GM18951 (cell line): ENCODE data around the gene EFNA2.
A peak's percentile ranks its signal among the peaks of the same experiment; 100 is the strongest.

Experiments
- POLR2A ChIP-seq: IDR thresholded peaks from 4 replicates; pipeline ENCODE4 v1.6.1; 2011; ENCODE audit warnings: mild to moderate bottlenecking; ENCODE audit not compliant: insufficient read length, insufficient read depth; ENCODE audit errors: extremely low read depth
- in situ Hi-C: fragments of 300-500 bp; cut with MboI; formaldehyde crosslinking; loops from one replicate; pipeline ENCODE4 v1.12.0; 2022; ENCODE audit warnings: low sequenced_read_pairs, mixed read lengths, inconsistent platforms; ENCODE audit not compliant: unreplicated experiment

Gene EFNA2

GRCh38 chr19:1259876-1260748 lies 25.6 kb upstream of the EFNA2 start:
- no peak for TF ChIP-seq POLR2A
- in situ Hi-C loops: no loop called here

- in situ Hi-C loops: no loop called here
Measured at GRCh38 chr19:1260749-1261537, 24.7 kb upstream of the EFNA2 start.

GRCh38 chr19:1261538-1261797 lies 24.2 kb upstream of the EFNA2 start:
- in situ Hi-C loops: no loop called here
- no peak for TF ChIP-seq POLR2A

More at GRCh38 chr19:1260749-1261537, 24.7 kb upstream of the EFNA2 start:
- TF ChIP-seq POLR2A: peak; percentile 55

GRCh38 chr19:1261798-1262622 lies 23.7 kb upstream of the EFNA2 start:
- in situ Hi-C loops: no loop called here
- peak; percentile 1 for TF ChIP-seq POLR2A

GRCh38 chr19:1262623-1263123 lies 23.0 kb upstream of the EFNA2 start:
- in situ Hi-C loops: no loop called here
- TF ChIP-seq POLR2A: no peak

- no peak for TF ChIP-seq POLR2A
- in situ Hi-C loops: no loop called here
Measured at GRCh38 chr19:1263188-1263587, 22.5 kb upstream of the EFNA2 start.

- no peak for TF ChIP-seq POLR2A
- in situ Hi-C loops: no loop called here
Measured at GRCh38 chr19:1264801-1265614, 20.7 kb upstream of the EFNA2 start.

- in situ Hi-C loops: no loop called here
- no peak for TF ChIP-seq POLR2A
Measured at GRCh38 chr19:1265615-1266128, 20.0 kb upstream of the EFNA2 start.

GRCh38 chr19:1266129-1266915 lies 19.4 kb upstream of the EFNA2 start:
- in situ Hi-C loops: no loop called here
- peak; percentile 32 for TF ChIP-seq POLR2A

- in situ Hi-C loops: no loop called here
- no peak for TF ChIP-seq POLR2A
Measured at GRCh38 chr19:1266916-1267476, 18.7 kb upstream of the EFNA2 start.
